B cell (primary cell): ENCODE measurements around the gene LENEP. TPM values are rescaled to one million over a fixed set of nuclear protein-coding genes. Genes with fewer than 3 reads are reported as not detected.

Experiments used
- ATAC-seq: fragments of 200-7000 bp; cut with Tn5 transposase; one replicate; pipeline ENCODE4 v1.10.0; 2021; ENCODE audit warnings: low read depth, mild to moderate bottlenecking, moderate number of reproducible peaks, moderate library complexity
- CTCF ChIA-PET: fragments of 350-600 bp; sonication (Branson Sonifier 250); formaldehyde crosslinking; loops from one replicate; lab custom pipeline; 2021; ENCODE audit warnings: antibody characterized with exemption, inconsistent platforms; lab: Charles Lee
- POLR2A ChIA-PET: fragments of 350-600 bp; sonication (Branson Sonifier 250); formaldehyde crosslinking; loops from one replicate; lab custom pipeline; 2021; ENCODE audit warnings: antibody characterized with exemption; lab: Charles Lee
- DNase-seq: peaks from one replicate; pipeline ENCODE4 v3.0.0; 2013
- H2AFZ ChIP-seq: 2 replicates; pipeline ENCODE4 v1.6.1; 2012; ENCODE audit warnings: mild to moderate bottlenecking, low read depth, low read length; ENCODE audit not compliant: insufficient read depth, poor library complexity, severe bottlenecking
- H3K27ac ChIP-seq, 2 donors: 1 replicate in 1 of 2; 2 replicates in 1 of 2; pipeline ENCODE4 v1.5.1; 2012 to 2013; ENCODE audit warnings: low read length in 2 of 2, mild to moderate bottlenecking in 2 of 2, moderate library complexity in 1 of 2
- H3K27me3 ChIP-seq, 4 experiments: fragments of 200-600 bp in 1 of 4; sonication (generic) in 1 of 4; replicated peaks in 1 of 4; 1 replicate in 2 of 4; 2 replicates in 2 of 4; pipeline versions ENCODE4 v1.6.1 to v1.7.0; 2013 to 2016; ENCODE audit warnings: low read length in 3 of 4, mild to moderate bottlenecking in 2 of 4, mixed read lengths in 1 of 4, moderate library complexity in 1 of 4; ENCODE audit not compliant: insufficient read depth in 4 of 4, control insufficient read depth in 3 of 4; ENCODE audit errors: control extremely low read depth in 1 of 4
- H3K36me3 ChIP-seq, 2 experiments: replicated peaks in 1 of 2; 1 replicate in 1 of 2; 2 replicates in 1 of 2; pipeline versions ENCODE4 v1.6.1 to v1.7.1; 2013; ENCODE audit warnings: low read length in 1 of 2; ENCODE audit not compliant: insufficient read depth in 2 of 2, control insufficient read depth in 1 of 2; ENCODE audit errors: control extremely low read depth in 1 of 2, extremely low read depth in 1 of 2
- H3K4me1 ChIP-seq, 2 donors: fragments of 200-600 bp in 1 of 2; sonication (generic) in 1 of 2; 1 replicate in 1 of 2; 2 replicates in 1 of 2; pipeline versions ENCODE4 v1.5.1 to v1.6.1; 2013 to 2017; ENCODE audit warnings: low read length in 2 of 2; ENCODE audit not compliant: control insufficient read depth in 2 of 2, insufficient read depth in 2 of 2
- H3K4me2 ChIP-seq: replicated peaks from 2 replicates; pipeline ENCODE3; 2012; ENCODE audit warnings: mild to moderate bottlenecking, low read depth, low read length; ENCODE audit not compliant: poor library complexity, severe bottlenecking
- H3K4me3 ChIP-seq, 5 experiments: fragments of 200-600 bp in 1 of 5; sonication (generic) in 1 of 5; 1 replicate in 3 of 5; 2 replicates in 2 of 5; pipeline versions ENCODE4 v1.5.1 to v1.7.0; 2011 to 2016; ENCODE audit warnings: low read length in 4 of 5, mild to moderate bottlenecking in 4 of 5, low read depth in 2 of 5, control low read depth in 1 of 5, moderate library complexity in 1 of 5; ENCODE audit not compliant: insufficient read depth in 1 of 5; ENCODE audit errors: control extremely low read depth in 1 of 5, extremely low read depth in 1 of 5
- H3K79me2 ChIP-seq: fragments of 200-600 bp; sonication (generic); one replicate; pipeline ENCODE4 v1.6.0; 2016; ENCODE audit warnings: low read length; ENCODE audit not compliant: control insufficient read depth, insufficient read depth
- H3K9ac ChIP-seq: fragments of 200-600 bp; sonication (generic); 2 replicates; pipeline ENCODE4 v1.6.1; 2017; ENCODE audit warnings: mild to moderate bottlenecking, low read length, moderate library complexity
- H3K9me3 ChIP-seq, 3 donors: one replicate each; pipeline versions ENCODE4 v1.6.1 to v1.7.1; 2013; ENCODE audit warnings: low read length in 2 of 3; ENCODE audit not compliant: control insufficient read depth in 2 of 3, insufficient read depth in 1 of 3; ENCODE audit errors: control extremely low read depth in 1 of 3
- H4K20me1 ChIP-seq: 2 replicates; pipeline ENCODE4 v1.6.0; 2012; ENCODE audit warnings: mild to moderate bottlenecking, low read length; ENCODE audit not compliant: insufficient read depth, control insufficient read depth, poor library complexity, severe bottlenecking
- H3K27ac Mint-ChIP-seq: one replicate; pipeline ENCODE4 v1.8.0; 2021; ENCODE audit warnings: mixed read lengths
- H3K27me3 Mint-ChIP-seq: one replicate; pipeline ENCODE4 v1.8.0; 2021; ENCODE audit warnings: mixed read lengths
- H3K4me1 Mint-ChIP-seq: one replicate; pipeline ENCODE4 v1.8.0; 2021; ENCODE audit warnings: mixed read lengths
- H3K4me3 Mint-ChIP-seq: one replicate; pipeline ENCODE4 v1.8.0; 2021; ENCODE audit warnings: mixed read lengths
- H3K9me3 Mint-ChIP-seq: one replicate; pipeline ENCODE4 v1.8.0; 2022; ENCODE audit warnings: mixed read lengths; ENCODE audit not compliant: insufficient read depth
- EZH2 ChIP-seq: IDR thresholded peaks from 2 replicates; pipeline ENCODE4 v1.6.1; 2012; ENCODE audit warnings: borderline replicate concordance, low read depth, mild to moderate bottlenecking, moderate library complexity, low read length; ENCODE audit not compliant: insufficient read depth, poor library complexity, severe bottlenecking
- WGBS: methylation state at CpG from one replicate; pipeline ENCODE4 v1.1.5; 2013; ENCODE audit warnings: missing lambda C conversion rate; ENCODE audit not compliant: insufficient coverage; 5-methylcytosine and 5-hydroxymethylcytosine counted together
- intact Hi-C: fragments of 100-400 bp; cut with micrococcal nuclease; formaldehyde crosslinking; loops from one replicate; pipeline ENCODE4 v1.10.0; 2022
- polyA plus RNA-seq: library from polyadenylated mRNA; depleted of rRNA; stranded (reverse); fragments of >200 nt; gene quantifications from 2 replicates; pipeline ENCODE4 v1.2.3, GENCODE V29; 2012
- total RNA-seq, 2 donors: library from RNA; stranded (reverse); fragments of 120-200 nt in 1 of 2; gene quantifications; 1 replicate in 1 of 2; 2 replicates in 1 of 2; pipeline versions ENCODE4 v1.2.3 to v1.2.4, GENCODE V29; 2013 to 2022
- TF ChIP-seq, protein P1 (sequence below): fragments of 200-600 bp; IDR thresholded peaks from one replicate; pipeline ENCODE4 v1.8.0; 2022; ENCODE audit warnings: antibody characterized with exemption, mild to moderate bottlenecking

Gene LENEP
- total and polyA plus RNA-seq, 2 donors (not counting 1 experiment from before 2014, with no cell fraction given): 2.0 TPM; not detected in 1

DNA sequence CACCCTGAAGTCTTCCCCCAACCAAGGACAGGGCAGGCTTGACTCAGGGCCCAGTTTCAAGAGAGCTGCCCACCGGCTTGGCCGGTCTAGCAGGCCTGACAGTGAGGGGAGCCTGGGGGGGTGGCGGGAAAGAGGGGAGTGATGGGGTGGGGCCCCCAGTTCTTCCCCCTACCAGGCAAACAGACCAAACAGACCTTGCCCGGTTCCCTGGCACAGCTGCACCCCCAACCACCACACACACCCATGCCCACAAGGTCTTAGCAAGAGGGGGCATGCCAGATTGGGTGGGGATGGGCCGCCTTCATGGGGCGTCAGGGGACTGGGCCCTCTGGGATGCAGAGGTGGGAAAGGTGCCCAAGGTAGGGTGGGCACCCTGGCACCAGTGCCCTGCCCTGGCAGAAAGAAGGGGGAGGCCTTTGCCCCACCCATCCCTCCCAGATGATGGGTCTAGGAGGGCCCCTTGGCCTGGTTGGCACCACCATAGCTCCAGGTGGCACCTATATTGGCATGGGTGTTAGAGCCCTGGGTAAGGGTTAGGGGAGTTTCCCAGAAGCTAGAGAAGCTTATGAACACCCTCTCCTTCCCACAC is 18.1 kb downstream of the LENEP start:
- Mint-ChIP-seq H3K4me3 (no peak overlapping the region), H3K27ac (peak overlapping the region; percentile 83), H3K27me3 (no peaks in the 10 kb centered on the region), H3K9me3 (no peaks in the 10 kb centered on the region), H3K4me1 (peaks cover 78% of the 10 kb centered on the region)
- DNase-seq (no peak), ATAC-seq (no peak)
- Histone ChIP-seq H3K4me2 (peak overlapping the region; percentile 61), H4K20me1 (peaks cover 30% of the 10 kb centered on the region), H3K4me3 (no peak overlapping the region), H3K36me3 (peaks cover 0 to 29% of the 10 kb centered on the region in 2 experiments), H3K9ac (no peak overlapping the region), H3K27ac (peak overlapping the region in 1 of 2 donors; percentile 48), H3K4me1 (peaks cover 92 to 100% of the 10 kb centered on the region in 2 donors), H2AFZ (no peak overlapping the region), H3K9me3 (no peaks in the 10 kb centered on the region), H3K79me2 (peaks cover 34% of the 10 kb centered on the region), H3K27me3 (no peaks in the 10 kb centered on the region)
- WGBS: 100% methylated on average over 1 of the region's 6 CpGs
- ChIA-PET POLR2A (interaction anchor here (0.6 to 0.8 kb wide), 2 partner anchors 67 to 128 kb away, joined by 3 to 5 read pairs; no protein-coding TSS in a partner anchor), CTCF (interaction anchor here (1.2 to 17.4 kb wide), 4 partner anchors 9 to 50 kb away, joined by 3 to 295 read pairs (median 4); partner anchors contain the start of genes LENEP and ZBTB7B)
- intact Hi-C loops: no loop called here
- no peak for TF ChIP-seq EZH2
- TF ChIP-seq, protein P1, sequence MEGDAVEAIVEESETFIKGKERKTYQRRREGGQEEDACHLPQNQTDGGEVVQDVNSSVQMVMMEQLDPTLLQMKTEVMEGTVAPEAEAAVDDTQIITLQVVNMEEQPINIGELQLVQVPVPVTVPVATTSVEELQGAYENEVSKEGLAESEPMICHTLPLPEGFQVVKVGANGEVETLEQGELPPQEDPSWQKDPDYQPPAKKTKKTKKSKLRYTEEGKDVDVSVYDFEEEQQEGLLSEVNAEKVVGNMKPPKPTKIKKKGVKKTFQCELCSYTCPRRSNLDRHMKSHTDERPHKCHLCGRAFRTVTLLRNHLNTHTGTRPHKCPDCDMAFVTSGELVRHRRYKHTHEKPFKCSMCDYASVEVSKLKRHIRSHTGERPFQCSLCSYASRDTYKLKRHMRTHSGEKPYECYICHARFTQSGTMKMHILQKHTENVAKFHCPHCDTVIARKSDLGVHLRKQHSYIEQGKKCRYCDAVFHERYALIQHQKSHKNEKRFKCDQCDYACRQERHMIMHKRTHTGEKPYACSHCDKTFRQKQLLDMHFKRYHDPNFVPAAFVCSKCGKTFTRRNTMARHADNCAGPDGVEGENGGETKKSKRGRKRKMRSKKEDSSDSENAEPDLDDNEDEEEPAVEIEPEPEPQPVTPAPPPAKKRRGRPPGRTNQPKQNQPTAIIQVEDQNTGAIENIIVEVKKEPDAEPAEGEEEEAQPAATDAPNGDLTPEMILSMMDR: no peak

DNA sequence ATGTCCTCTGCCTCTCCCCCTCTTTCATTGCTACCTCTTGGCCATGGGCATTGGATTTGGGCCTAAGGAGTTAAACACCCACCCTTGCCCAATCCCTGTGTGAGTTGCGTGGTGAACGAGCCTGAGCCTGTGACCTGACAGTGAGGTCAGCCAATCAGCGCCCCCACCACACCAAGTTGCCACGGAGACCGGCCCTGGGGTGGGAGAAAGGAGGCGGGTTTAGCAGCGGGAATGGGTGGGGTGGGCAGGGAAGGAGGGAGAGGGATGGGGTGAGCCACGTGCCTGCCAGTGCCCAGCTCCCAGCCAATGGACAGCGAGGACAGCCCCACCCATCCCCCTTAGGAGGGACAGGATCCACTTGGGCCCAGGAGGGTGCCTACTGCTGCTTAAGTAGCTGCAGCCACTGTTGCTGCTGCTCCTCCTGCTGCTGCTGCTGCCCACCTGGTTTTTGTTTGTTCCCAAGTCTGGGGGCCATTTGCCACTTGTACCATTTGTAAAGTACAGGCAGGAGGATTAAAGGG is 18.7 kb downstream of the LENEP start:
- Histone ChIP-seq H3K9ac (no peak overlapping the region), H3K4me3 (no peak overlapping the region), H4K20me1 (peaks cover 24% of the 10 kb centered on the region), H3K79me2 (peaks cover 29% of the 10 kb centered on the region), H3K27me3 (no peaks in the 10 kb centered on the region), H3K9me3 (no peaks in the 10 kb centered on the region), H2AFZ (no peak overlapping the region), H3K36me3 (peaks cover 0 to 29% of the 10 kb centered on the region in 2 experiments), H3K4me2 (peak overlapping the region; percentile 22), H3K4me1 (peaks cover 92 to 100% of the 10 kb centered on the region in 2 donors), H3K27ac (peak overlapping the region in 1 of 2 donors; percentile 48)
- ATAC-seq (no peak), DNase-seq (no peak)
- Mint-ChIP-seq H3K27me3 (no peaks in the 10 kb centered on the region), H3K4me1 (peaks cover 78% of the 10 kb centered on the region), H3K27ac (peak overlapping the region; percentile 83), H3K4me3 (no peak overlapping the region), H3K9me3 (no peaks in the 10 kb centered on the region)
- ChIA-PET CTCF (interaction anchor here (1.6 to 17.4 kb wide), 3 partner anchors 12 to 49 kb away, joined by 3 to 295 read pairs (median 4); partner anchors contain the start of genes LENEP and ZBTB7B), POLR2A (interaction anchor here (0.6 to 6.0 kb wide), 5 partner anchors 10 to 128 kb away, joined by 3 to 74 read pairs (median 5); partner anchors contain the start of gene ZBTB7B)
- TF ChIP-seq, protein P1: no peak
- TF ChIP-seq EZH2: no peak
- intact Hi-C loops: no loop called here
- 61% methylated on average over 3 of the region's 9 CpGs for whole genome bisulfite sequencing
